NCI-H748 treated with DMSO at 0.1 percent for 48 hours (cell line): Measurements from ENCODE around the gene MAP3K5.
"Not testable (repeated sequence)": the region's sequence is repeated elsewhere in the genome, so short reads cannot be mapped to it uniquely, and the experiment has no call there.

Experiments used
- DNase-seq: peaks from one replicate; lab custom pipeline; 2025; lab: John Stamatoyannopoulos, UW

Gene MAP3K5

DNA sequence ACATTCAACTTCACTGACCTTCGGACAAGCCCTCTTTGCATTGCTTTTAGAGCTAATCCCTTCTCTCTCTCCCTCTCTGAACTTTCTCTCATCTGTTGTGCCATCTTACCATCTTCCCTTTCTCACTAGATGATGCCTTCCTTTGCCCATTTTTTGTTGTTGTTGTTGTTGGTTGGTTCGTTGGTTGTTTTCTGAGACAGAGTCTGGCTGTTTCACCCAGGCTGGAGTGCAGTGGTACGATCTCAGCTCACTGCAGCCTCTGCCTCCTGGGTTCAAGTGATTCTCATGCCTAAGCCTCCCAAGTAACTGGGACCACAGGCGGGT is 18.8 kb downstream of the MAP3K5 start:
- DNase-seq: no peak

DNA sequence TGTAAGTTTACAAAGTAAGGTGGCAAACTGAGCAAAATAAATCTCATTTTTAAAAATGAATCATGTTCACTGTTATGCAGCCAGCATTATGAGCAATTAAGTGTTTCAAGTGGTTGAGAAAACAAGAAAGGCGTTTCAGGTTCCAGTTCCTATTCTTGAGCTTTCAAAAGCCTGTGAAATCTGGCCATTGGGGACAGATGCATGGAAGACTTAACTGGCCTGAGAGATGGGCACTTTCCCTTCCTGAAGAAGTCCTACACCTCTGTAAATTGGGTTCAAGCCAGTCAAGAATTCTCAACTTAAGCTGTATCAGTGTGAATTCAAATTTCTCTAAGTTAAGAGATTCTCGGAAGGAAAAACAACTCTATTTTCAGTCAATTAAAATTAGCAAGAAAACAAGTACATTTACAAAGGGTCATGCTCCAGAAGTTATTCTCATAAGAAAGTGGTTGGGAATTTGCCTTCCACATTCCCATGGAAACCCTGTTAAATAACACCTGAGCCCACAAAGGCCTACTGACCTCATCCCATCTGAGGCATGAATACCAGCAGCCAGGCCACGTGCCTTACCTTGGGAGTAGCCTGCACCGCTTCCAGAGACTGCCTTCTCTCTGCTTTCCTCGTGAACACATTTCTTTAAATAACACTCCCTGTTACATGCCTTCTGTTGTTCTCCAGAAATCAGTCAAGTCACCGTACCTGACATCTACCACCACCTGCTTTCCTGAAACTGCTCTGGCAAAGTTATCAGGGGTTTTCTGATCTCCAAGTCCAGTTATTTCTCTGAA is 19.4 kb downstream of the MAP3K5 start:
- DNase-seq: no peak

DNA sequence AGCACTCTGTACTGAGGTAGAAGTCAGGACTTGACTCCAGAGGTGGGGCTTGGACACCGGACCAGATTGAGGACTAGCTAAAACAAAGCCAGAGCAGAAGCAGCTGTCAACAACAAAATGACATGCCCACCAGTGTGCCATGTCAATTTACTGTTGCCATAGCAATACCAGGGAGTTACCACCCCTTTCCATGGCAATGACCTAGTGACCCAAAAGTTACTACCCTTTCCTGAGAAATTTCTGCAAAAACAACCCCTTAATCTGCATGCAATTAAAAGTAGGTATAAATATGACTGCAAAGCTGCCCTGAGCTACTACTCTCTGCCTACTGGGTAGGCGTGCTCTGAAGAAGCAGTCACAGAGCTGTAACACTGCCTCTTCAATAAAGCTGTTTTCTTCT is 21.0 kb downstream of the MAP3K5 start:
- no peak for DNase-seq

DNA sequence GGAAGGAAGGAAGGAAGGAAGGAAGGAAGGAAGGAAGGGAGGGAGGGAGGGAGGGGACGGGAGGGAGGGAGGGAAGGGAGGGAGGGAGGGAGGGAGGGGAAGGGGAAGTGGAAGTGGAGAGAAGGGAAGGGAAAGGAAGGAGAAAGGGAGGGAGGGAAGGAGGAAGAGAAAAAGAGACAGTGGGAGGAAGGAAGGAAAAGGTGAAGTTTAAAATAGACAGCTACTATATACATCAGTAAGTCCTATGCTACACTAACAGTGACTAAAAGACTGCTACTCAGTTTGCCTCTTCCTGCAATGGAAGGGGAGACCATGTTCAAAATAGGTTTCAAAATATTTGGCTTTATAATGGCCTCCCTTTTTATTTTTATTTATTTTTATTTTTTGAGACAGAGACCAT is 22.5 kb downstream of the MAP3K5 start:
- no peak for DNase-seq

DNA sequence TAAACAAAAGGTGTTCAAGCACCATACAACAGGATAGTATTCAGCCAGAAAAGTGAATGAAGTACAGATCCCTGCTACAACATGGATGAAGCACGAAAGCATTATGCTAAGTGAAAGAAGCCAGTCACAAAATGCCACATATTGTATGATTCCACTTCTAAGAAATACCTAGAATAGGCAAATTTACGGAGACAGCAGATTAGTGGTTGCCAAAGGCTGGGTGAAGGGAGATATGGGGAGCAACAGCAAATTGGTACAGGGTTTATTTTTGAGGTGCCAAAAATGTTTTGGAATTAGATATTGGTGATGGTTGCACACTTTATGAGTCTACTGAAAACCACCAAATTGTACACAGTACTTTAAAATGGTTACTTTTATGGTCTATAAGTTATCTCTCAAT is 23.2 kb downstream of the MAP3K5 start:
- no peak for DNase-seq

DNA sequence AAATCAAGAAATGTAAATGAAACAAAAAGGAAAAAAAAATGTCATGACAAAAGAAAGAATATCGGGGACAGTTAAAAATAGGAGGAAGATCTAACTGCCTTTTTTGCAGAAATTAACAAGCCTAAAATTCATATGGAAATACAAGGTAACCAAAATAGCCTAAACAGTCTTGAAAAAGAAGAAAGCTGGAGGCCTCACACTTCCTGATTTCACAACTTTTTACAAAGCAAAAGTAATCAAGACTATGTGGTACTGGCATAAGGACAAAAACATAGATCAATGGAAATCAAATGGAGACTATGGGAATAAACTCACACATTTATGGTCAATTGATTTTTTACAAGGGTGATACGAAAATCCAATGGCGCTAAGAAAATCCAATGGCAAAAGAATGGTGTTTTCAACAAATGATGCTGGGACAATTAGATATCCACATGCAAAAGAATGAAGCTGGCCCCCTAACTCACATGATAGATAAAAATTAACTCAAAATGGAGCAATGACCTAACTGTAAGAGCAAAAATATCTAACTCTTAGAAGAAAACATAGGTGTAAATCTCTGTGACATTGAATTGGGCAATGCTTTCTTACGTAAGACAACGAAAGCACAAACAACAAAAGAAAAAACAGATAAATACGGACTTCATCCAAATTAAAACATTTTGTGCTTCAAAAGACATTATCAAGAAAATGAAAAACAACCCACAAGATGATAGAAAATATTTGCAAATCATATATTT is 24.5 kb downstream of the MAP3K5 start:
- no peak for DNase-seq

DNA sequence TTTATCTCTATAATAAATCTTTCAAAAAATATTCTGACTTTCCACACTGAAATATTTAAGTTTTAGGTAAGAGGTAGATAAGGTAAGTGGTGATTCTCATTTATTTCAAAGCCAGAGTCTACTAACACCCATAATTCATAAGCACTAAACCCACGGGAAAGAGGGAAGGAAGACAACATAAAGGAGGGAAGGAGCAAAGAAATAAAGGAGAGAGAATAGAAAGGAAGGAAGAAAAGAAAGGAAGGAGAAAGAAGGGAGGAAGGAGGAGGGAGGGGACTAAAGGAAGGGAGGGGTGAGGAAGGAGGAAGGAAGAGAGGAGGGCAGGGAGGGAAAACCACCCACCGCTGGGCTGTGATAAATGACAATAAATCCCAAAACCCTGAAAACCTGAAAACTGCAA is 25.2 kb downstream of the MAP3K5 start:
- no peak for DNase-seq

DNA sequence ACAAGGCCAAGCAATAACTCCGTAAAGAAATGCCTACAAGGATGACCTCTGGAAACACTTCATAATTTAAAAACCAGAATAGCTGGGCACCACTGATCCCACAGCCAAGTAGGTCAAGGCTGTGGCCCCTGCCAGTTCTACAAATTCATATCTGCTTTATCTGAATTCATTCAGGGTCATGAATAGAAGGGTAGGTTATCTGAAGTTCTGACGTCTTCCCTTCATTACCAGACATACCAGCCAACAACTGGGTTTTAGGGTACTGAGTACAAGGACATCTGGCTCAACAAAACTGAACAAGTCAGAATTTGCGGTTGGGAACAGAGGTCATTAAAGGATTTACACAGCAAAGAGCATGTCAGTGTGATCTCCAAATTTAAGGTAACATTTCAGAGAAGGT is 26.0 kb downstream of the MAP3K5 start:
- no peak for DNase-seq

DNA sequence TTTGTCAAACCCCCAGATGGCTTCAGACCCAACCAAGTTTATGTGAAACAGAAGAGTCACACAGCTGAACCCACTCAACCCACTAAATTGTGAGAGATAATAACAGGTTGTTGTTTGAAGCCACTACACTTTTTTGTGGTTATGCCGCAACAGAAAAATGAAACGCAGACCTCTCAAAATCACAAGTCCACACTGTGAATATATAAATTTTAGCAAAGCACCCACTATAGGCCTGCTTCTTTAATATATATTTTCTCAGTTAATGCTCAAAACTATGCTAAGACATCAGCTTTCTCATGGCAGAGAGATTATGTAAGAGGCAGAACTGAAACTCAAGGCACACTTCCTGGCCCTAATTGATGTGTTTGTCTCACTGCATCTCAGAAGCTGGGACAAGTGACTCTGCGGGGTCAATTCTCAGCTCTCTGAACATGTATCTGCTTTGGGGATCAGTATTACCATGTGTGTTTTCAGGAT is 27.7 kb downstream of the MAP3K5 start:
- DNase-seq: no peak

DNA sequence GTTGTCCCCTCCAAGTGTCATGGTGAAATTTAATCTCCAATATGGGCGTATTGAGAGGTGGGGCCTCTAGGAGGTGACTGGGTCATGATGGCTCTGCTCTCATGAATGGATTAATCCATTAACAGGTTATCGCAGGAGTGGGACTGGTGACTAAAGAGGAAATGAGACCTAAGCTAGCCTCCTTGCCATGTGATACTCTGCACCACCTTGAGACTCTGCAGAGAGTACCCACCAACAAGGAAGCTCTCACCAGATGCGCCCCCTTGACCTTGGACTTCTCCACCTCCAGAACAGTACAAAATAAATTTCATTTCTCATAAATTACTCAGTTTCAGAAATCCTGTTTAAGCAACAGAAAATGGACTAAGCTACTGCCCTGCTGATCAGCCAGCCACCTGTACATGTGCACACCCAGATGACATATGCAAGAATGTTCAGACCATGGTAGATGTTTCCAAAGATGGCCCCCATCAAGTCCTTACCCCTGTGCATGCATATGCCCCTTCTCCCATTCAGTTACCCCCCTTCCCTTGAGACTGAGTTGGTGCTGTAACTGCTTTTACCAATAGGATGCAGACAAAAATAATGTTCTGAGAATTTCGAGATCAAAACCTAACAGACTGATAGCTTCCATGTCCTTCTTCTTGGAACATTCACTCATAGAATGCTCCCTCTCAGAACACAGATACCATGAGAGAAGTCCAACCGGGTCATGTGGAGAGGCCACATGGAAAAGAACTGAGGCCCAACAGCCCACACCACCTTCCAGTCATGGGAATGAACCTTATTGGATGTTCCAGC is 28.4 kb downstream of the MAP3K5 start:
- no peak for DNase-seq

DNA sequence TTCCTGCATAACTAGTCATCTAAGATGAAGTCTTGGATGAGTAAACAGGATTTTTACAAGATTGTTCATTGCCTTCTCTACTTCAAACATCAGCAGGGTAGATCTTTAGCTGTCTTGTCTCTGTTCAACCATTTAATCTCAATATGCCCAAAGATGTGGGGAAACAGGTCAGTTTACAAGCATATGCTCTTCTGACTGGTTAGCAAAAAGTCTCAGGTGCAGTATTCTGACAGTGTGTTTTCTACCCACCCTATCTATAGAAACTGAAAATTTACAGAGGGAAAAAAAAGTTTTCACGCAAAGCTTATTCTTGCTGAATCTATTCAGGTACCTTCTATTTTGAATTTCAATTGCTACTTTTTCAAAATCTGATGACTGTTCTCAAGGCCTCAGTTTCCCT is 29.0 kb downstream of the MAP3K5 start:
- no peak for DNase-seq

DNA sequence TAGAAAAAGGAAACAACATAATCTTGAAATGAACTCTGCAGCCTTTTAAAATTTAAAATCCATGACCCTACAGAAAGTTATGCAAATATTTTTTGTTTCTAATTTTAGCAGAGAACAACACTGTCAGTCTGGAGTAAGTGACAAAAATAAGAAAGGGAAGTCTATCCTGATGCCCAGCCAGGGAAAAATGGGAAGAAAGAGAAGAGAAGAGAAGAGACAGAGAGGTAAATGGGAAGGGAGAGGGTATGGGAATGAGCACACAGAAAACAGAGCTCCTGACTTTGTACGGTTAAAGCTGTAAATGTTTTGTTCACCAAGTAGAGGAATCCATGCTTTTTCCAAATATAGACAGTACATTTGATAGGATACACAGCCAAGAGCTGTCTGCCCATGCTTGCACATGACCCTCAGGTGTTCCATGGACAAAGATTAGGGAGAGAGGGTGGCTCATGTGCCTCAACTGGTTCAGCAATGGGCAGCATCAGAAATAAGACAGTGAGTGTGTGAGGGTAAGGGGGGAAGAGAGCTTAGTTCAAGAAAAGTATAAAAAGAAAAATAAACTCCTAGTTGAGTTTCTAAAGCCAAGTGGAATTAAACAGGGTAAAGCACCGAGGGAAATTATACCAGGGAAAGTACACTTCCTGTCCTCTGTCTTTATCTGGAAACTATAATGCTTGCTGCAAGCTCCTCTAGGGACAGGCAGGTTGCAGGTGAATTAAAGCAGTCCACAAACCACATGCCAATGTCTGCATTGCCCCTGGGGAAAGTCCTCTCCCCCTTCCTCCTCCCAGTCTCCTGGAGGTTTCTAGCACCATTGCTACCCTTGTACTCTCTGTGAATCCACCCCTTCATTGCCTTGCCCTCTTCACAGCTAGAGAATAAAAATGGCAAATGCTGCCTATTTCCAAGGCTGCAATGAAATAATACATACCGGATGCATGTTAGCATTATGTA is 30.0 kb downstream of the MAP3K5 start:
- no peak for DNase-seq

DNA sequence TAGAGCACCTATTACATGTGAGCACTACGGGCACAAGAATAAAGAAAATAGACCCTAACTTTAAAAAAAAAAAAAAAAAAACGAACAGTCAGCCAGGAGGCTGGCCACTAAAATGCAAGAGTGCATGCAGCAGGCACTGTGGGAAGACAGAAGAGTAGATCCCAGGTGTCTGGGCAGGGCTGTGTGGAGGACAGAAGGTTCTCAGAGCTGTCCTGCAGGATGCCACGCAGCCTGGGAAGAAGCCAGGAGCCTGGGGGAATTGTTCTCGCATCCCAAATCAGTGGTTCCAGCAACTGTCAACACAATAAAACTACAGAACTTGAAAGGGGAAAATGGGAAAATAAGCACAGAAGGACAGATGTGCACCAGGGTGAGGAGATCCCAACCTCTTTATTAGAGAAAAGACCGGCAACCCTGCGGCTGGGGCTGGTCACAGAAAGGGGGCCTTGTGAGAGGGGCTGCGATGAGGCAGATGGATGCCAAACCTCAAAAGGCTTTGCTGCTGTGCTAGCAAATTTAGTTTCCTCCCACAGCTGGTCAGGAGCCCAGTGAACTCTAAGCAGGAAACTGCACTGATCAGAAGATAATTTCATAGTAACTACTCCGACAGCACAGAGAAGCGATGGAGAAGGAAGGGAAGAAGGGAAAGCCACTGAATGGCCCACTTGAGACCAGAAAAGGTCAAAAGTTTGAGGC is 30.9 kb downstream of the MAP3K5 start:
- no peak for DNase-seq

DNA sequence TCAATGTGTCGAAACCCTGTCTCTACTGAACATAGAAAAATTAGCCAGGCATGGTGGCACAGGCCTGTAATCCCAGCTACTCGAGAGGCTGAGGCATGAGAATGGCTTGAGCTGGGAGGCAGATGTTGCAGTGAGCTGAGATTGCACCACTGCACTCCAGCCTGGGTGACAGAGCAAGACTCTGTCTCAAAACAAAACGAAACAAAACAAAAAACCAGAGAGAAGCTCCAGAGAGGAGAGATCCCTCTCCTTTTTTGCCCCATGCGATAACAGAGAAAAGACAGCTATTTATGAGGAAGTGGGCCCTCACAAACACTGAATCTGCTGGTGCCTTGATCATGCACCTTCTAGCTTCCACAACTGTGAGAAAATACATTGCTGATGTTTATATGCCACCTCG is 31.5 kb downstream of the MAP3K5 start:
- DNase-seq: not testable (repeated sequence)

DNA sequence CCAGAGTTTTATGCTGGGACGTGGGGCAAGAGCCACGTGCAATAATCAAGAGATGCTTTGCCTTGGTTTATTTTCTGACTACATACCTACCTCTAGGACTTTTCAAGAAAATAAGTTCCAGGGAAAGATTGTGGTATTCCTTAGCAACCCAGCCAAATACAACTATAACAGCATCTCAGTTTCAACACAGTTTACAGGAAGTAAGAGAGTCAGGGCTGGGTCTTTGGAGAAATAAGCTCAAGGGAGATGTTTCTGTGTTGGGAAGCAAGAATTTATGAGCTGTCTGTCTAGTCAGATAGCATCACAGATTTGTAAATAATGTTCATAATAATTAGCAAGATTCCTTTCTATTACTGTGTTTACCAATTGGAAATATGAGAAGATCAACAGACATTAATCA is 35.1 kb downstream of the MAP3K5 start:
- no peak for DNase-seq

DNA sequence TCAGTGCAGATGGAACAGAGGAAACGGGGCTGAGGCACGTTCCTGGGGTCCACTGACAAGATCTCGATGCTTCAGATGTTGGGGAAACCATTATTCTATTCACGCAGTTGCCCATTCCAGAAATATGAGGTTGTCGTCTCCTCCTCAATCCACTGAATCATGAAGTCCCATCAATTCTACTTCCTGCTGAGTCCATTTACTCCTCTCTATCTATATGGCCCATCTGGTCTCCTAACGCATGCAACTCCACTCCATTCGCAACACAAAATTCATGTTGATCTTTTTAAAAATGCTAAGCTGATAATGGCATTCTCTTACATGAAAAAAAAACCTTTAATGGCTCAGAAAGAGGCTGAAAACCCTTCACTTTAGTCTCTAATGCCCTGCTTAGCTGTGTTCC is 37.5 kb downstream of the MAP3K5 start:
- no peak for DNase-seq

DNA sequence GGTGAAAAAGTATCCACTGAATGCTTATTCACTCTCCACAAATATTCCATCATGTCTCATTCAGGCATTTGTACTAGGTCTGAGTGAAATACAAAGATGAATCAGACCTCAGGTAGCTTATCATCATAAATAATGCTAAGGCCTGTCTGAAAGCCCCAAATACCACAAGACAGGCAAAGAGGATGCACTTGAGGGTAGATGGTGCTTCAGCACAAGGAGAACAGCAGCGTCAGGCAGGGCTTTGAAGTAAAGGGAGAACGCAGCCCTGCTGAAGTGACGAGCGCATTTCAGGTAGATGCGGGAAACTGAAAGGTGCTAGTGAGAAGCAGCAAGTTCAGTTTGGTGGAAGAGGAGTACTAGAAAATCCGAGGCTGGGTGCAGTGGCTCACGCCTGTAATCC is 38.7 kb downstream of the MAP3K5 start:
- DNase-seq: no peak

DNA sequence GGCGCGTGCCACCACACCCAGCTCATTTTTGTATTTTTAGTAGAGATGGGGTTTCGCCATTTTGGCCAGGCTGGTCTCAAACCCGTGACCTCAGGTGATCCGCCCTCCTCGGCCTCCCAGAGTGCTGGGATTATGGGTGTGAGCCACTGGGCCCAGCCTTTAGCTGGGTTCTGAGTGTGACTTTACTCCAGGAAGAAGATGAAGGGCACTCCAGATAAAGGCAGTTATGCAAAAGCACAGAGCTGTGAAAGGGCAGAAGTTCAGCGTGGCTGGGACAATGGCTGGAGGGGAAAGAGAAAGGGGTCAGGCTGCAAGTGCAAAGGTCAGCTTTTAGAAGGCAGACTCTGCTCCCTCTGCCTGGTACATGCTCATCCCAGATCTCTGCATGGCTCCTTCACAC is 39.7 kb downstream of the MAP3K5 start:
- no peak for DNase-seq

DNA sequence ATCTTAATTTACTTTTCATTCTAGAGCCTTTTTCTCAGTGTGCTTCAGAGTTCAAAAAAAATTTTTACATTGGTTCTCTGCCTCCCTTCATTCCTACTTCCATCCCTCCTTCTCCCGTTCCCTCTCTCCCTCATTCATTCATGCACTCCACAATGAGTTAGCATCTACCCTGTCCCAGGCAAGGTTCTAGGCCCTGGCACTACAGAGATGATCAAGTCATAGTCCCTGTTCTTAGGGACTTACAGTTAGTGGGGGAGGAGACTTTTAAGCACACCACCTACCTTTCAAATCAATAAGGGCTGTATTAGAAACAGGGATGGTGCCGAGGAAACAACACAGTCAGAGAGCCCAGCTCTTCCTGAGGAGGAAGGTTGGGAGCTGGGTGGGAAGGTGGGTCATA is 40.3 kb downstream of the MAP3K5 start:
- DNase-seq: no peak

DNA sequence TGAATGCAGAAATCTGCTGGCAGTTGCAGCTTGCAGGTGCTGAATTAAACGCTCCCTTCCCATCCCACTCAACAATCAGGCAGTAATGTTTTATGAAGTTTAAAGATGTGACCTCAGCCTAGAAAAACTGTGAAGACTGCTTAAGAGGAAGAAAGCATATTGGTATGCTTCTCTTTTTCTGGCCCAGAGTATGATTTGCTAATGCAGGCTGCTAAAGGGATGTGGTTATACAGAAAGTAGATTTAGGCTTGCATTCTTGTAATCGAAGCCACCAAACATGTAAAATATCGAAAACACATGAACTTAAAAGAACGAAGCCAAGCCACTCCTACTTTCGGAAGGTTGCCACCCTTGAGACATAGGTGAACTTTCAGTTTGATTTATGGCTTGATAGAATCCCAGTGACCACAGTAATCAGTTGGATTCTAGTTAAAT is 40.7 kb downstream of the MAP3K5 start:
- DNase-seq: no peak
